ENCODE results near the gene DIAPH2.

Gene DIAPH2

DNA sequence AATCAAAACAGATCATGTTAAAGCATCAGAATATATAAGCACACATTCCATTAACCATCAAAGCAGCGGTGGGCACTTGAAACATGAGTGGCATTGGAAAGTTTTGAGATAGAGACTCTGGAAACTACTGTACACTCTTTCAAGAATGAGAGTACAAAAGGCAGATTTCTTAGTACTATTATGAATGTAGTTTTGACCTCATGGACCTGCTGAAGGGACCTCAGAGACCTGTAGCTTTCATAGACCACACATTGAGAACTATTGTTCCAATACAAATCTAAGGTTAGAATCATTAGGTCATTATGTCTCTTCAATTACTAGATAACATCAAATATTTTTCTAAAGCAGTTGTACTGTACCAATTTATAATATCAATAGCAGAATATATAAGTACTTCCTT is 482.7 kb downstream of the DIAPH2 start:
- DNase-seq (ENCODE audit: low read depth in 2 of 2): no peak

DNA sequence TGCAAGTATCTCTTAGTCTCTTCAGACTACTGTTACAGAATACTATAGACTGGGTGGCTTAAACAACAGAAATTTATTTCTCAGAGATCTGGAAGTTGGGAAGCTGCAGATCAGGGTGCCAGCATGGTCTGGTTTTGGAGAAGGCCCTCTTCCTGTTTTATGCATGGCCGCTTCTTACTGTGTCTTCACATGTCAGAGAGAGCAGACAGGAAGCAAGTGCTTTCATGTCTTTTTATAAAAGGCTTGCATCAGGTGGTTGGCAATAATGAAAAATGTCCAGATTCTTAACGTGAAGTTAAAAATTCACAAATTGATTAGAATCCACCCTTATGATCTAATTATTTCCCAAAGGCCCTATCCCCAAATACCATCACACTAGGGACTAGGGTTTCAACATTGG is 484.0 kb downstream of the DIAPH2 start:
- no peak for DNase-seq (ENCODE audit: low read depth in 2 of 2)

DNA sequence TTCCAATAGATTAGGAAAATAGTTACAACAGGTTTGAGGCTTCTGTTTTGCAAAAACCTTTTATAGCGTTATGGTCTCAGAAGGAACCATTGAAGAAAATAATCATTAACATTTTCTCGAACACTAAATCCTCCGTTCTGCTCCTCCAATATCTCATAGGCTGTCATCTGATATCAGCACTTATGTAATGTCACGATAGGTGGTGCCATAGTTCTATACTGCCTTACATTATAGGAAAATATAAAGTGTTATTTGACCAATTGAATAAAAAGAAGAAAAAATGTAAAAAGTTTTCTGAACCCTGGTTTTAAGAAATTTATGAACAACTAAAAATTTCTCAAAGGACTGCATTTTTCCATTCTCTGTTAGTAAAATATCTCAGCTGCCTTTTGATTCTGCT is 490.5 kb downstream of the DIAPH2 start:
- DNase-seq (ENCODE audit: low read depth in 2 of 2): no peak

DNA sequence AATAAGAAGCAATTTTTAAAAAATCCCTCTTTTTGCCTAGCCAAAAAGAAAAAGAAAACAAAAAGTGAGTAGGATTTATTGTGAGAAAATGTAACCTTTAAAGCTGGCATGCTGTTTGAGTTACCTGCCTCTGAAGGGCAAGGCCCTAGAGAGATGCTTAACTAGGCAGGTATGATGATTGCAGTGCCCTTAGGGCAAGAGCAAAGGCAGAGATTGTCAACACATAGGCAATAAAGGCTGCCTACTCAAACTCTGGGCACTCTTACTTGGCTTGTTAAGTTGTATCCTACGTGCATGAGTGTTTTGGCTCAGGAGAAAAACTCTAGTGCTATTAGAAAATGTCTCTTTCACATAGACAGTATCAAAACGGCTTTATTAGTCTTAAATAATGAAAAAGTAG is 505.0 kb downstream of the DIAPH2 start:
- no peak for DNase-seq (ENCODE audit: low read depth in 2 of 2)

DNA sequence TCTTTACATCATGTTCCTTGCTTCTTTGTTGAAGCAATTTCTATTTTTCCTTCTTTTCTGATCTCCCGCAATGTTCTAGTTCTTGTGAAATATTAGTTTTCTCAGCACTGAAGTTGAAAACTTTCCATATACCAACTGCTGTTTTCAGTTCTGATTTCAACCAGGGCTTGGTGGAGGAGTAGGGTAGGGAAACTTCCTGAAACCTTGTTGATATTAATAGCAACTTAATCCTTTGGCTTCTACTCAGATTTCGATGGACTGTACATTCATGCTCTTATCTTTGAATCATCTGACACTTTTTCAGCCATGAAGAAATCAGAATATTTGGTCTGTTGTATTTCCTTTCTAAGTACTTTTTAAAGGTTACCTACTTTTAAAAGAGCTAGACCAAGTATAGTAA is 514.9 kb downstream of the DIAPH2 start:
- DNase-seq (ENCODE audit: low read depth in 2 of 2): no peak

DNA sequence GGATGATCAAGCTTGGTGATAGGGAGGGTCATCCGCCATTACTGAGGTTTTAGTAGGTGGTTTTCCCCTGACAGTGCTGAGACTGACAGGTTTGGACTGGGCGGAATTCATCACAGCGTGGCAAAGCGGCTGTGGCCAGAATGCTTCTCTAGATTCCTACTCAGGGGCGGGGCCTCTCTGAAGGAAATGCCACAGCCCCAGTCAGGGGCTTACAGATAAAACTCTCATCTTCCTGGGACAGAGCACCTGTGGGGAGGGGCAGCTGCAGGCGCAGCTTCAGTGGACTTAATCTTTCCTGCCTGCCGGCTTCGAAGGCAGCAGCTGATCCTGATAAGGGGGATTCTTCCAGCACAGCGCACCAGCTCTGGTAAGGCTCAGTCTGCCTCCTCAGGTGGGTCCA is 515.8 kb downstream of the DIAPH2 start:
- no peak for DNase-seq (ENCODE audit: low read depth in 2 of 2)

DNA sequence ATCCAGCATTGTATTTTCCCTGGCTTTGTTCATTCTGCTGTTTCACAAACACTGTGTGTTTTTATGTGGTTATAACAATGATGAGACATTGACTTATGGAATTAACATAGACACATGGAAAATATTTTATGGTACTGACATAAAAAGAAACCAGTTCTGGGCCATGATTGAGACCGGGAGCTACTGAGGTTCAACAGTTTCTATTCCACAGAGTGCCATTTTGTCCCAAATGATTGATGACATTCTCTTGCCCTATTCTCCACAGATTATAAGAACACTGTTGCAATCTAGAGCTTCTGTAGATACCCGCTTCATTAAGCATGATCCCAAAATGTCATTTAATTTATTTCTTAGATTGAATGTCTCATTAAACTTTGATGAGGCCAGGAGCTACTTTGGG is 525.9 kb downstream of the DIAPH2 start:
- no peak for DNase-seq (ENCODE audit: low read depth in 2 of 2)

DNA sequence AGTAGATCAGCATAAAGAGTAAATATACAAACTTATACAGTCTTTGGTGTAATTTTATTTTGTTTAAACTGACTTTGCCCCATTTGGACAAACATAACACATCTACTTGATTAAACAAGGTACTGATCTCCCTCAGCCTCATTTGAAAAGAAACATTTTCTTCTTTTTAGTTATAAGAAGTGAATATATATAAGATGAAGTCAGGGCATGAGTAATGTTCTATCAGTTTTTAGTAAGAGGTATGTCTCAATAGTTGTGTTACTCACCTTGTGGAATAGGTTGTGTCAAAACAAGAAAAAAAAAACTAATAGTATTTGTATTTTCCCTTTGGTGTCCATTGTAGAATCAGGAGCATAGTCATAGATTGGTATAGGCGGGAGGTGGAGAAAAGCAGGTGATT is 526.4 kb downstream of the DIAPH2 start:
- no peak for DNase-seq (ENCODE audit: low read depth in 2 of 2)

DNA sequence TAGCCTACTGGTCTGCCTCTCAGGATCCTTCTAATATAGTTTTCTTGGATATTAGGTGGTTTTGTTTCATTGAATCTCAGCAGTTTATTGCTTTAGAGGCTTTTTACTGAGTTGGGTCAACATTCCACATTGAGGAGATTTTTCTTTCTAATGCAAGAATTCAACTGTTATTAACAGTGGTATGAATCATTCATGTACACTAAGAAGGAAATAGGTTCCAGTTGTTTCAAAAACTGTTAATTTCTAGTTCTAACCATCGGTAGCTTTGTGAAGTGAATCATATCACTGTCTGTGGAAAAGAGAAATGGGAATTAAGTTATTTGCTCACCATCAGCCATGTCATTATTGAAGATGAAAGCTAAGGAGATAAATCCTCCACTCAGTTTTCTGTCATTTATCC is 530.5 kb downstream of the DIAPH2 start:
- DNase-seq (ENCODE audit: low read depth in 2 of 2): peak; percentile 37 to 45

DNA sequence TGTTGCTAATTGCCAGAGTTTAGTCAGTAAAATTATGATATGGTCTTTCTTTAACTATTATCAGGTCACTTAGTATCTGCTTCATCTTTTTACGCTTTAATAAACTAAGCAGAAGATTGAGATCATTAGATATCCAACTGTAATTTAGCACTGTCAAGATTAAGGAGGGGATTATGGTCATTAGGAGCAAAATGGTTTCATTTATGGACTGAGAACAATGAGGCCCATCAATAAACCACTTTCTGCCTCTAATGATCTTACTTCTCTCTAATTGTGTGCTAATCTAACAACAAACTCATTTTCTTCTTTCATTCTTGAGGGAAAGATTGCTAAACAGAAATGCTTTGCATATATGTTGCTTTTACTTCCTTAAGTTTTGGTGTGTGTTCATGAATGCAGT is 539.5 kb downstream of the DIAPH2 start:
- DNase-seq (ENCODE audit: low read depth in 2 of 2): no peak

DNA sequence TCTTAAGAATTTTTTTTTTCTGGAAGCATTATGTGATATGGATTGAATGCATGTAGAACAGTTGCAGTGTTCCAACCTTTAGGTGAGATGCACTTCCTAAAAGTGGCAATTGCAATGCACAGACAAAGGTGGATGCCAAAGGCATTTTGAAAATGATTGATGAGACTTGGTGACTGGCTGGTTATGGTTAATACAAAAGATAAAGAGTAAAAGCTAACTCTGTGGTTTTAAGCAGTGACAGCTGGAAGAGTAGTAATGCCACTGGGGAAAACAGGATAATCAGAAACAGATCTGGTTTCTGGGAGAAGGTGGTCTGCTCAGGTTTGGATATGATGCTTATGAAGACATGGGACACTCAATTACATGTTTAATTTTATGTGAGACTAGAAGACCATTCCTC is 544.7 kb downstream of the DIAPH2 start:
- DNase-seq (ENCODE audit: low read depth in 2 of 2): no peak

DNA sequence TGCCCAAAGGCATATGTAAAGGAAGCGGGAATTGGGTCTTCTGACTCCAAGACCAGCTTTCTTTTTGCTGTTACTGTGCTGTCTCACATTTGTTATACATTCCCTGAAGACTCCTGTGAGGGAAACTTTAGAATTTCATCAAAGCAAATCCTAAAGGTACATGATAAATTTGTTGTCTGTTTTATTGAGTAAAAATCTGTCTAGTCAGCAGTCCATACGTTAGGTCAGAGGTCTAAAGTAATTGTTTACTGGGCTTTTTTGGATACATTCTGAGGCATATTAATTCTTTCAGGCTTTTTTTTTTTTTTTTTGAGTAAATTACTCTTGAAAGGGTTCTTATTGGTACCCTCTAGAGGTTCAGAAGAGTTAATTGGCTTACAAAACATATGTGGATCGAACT is 546.3 kb downstream of the DIAPH2 start:
- DNase-seq (ENCODE audit: low read depth in 2 of 2): no peak

DNA sequence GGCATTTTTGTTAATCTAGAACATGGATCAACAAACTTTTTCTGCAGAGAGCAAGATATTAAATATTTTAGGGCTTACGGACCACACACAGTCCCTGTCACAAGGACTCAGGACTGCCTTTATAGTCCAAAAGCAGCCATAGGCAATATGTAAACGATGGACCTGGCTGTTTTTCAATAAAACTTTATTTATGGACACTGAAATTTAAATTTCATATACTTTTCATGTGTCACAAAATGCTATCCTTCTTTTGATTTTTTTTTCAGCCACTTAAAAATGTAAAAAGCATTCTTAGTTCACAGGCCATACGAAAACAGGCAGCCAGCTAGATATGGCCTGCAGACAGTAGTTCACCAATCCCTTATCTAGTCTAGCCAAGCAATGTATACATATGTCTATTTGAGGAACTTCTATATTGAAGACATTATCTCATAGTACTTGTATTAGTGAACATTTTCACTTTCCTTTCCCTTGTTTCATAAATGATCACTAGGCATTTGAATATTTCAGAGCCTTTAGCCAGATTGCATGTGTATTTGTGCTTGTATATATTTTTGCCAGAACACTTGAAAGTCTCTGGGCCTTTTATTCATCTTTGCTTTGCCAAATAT is 549.9 kb downstream of the DIAPH2 start:
- no peak for DNase-seq (ENCODE audit: low read depth in 2 of 2)

DNA sequence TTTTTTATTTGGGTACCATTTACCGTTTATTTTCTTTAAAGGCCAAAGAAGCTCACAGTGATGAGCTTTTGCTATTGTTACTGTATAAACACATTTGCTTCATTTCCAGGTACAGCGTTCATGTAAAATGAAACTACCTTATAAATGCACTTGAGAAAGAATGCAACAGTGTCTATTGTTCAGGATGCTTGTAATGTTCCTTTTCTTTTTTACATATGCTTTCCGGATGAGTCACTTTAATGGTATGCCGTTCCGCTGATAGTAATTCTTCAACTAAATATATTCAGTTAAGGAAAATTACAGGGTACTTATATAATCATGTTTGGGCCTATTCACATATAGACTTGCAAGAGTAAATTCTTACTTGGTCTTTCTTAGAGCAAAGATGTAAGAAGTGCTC is 554.0 kb downstream of the DIAPH2 start:
- no peak for DNase-seq (ENCODE audit: low read depth in 2 of 2)

DNA sequence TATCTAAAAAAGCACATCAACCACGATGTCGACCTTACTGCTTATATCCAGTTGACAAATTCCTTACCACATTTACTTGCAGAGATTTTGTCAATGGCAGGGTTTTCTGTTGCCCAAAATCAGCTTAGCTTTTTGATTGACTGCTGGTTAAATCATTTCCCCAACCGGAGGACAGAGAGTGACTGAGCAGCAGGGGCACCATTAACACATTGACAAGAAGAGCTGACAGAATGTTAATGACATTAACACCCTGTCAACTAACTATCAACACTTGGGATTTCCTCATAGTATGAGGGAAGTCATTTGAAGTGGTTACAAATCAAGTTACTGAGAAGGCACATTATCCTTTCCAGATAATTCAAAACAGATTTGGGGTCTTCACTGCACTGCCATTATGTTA is 567.5 kb downstream of the DIAPH2 start:
- no peak for DNase-seq (ENCODE audit: low read depth in 2 of 2)

DNA sequence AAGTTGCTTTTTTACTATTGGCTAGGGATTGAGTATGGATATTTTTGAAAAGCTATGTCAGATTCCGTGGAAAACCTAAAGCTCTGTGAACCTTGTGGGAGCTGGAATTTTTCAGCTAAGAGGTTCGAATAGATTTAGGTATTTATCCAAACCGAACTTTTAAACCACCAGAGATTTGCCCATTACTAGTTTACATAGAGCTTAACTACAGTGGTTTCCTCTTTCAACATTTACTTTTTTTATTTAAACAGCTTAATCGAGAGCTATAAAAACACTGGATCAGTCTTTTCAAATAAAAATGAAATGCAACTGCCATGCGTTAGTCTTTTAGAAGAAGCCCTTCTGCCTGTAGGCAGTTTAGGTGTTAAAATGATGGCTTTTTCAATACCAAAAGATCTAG is 576.0 kb downstream of the DIAPH2 start:
- DNase-seq (ENCODE audit: low read depth in 2 of 2): no peak

DNA sequence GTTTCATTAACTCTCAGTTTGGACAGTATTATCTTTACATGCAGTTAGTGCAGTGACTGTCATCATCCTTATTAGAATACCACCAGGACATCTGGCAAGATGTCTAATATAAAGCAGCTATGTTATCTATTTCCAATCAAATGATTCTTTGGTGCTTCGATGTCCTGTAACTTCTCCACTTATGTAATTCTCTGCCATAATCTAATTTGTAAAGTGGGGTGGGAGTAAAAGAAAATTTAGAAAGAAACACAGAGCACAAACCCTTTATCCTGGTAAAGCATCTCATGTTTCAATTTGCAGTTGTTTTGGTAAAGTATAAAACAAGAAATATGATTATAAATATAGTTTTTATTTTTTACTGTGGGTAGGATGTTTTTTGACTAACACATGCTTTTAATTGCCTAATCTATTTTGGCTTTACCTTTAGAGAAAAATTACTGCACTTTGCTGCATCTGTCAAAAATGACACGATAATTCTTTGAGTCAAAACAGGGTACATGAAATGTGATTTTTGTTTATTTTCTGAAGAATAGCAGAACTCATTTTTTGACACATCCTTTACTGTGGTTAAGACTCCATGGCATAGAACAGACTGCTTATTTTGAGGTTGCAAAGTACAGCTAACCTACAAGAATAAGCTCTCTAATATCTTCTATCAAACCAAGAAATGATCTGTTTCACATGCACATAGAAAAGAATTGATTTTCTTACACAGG is 581.9 kb downstream of the DIAPH2 start:
- DNase-seq (ENCODE audit: low read depth in 2 of 2): no peak

DNA sequence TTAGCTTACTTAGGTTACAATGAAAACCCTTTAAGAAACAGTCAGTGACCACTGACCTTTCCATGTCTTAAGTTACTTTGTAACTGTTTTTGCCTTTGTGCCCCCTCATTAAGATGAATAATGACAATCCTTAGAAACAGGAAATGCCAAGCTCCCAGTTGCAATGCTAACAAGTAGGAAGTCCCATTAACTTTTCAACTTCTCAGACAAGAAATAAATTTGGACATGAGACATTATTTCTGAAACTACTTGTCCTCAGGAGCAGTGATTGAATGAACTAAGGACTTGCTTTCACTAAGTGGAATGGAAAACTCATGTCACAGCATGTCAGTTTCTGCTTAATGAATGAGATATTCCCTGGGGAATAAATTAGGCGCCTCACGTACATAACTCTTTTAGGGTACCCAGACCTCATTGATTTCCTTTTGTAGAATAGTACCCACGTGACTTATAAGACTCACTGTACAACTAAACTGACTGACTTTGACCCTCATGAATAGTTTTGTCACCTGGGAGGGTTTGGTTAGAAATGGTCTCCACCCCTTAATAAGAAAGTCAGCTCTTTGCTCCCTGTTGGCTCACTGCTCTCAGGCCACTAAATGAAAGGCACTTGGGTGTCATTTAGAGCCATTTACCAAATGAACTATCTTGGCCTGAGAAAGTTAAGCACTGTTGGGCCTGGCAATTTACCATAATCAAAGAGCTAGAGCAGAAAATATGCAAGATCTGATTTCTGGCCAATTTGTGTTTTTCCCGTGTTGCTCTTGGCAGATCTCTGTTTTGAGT is 582.9 kb downstream of the DIAPH2 start:
- DNase-seq (ENCODE audit: low read depth in 2 of 2): no peak

DNA sequence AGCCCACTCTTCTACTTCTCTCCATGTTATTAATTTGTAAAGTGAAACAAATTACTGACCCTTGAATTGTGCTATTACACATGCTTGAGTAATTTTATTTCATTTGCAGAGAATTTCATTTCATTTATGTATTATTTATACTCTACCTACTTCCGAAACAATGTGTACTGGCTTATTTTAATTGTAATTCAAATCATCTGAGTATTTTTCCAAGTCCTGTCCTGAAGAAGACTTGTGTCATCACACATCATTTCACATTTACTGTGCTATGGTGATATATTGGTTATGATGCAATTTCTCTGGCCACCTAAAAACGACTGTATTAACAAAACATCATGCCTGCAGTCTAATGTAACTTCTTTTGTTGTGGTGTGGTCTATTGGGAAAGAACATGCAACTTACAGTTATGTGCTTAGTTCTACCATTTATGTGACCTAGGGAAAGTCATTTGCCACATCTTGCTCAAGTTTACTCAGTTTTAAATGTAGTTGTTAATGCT is 583.6 kb downstream of the DIAPH2 start:
- DNase-seq (ENCODE audit: low read depth in 2 of 2): no peak

DNA sequence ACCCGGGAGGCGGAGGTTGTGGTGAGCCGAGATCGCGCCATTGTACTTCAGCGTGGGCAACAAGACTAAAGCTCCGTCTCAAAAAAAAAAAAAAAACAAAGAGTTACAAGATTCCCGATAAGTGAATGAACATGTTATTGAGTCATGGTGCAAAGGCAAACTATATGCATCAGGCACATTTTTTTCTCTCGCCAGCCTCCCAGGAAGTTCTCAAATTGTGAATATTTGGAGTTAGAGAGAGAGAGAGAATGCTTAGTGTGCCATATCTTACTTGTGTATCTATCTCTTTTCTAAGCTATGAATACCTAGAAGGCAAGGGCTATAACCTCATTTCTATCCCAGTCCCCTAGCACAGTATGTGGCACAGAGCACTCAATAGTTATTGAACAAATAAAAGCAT is 599.9 kb downstream of the DIAPH2 start:
- no peak for DNase-seq (ENCODE audit: low read depth in 2 of 2)

DNA sequence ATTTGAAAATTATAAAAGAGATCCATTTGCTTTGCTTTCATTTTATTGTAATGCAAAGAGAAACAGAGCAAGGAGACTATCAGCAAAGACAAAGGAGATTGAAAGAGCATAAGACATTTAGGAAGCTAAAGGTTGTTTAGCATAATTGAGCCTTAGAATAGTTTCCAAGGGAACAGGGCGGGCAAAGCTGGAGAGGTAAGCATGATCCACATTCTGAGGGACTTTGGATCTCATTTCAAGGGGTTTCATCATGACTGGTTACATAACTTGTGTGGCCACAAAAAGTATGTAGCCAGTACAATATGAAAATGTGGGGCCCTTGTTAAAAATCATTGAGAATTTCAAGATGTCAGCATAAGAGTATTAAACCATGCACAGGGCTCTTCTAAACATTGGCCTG is 605.6 kb downstream of the DIAPH2 start:
- no peak for DNase-seq (ENCODE audit: low read depth in 2 of 2)

DNA sequence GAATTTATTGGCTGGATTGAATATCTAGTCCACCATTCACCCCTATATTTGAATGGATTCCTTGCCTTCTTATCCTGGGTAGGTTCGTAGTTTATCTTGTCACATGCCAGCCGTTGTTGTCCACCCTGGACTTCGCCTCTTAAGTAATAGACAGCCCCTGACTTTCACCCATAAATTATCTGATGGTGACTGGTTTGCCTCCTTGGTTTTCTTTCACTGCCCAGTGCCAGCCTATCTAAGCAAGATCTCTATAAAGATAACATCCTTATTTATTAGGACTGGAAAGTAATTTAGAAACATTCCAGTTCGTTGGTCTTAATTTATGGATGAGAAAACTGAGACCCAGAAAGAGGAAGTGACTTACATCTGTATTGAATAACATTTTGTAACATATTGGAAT is 609.4 kb downstream of the DIAPH2 start:
- no peak for DNase-seq (ENCODE audit: low read depth in 2 of 2)

DNA sequence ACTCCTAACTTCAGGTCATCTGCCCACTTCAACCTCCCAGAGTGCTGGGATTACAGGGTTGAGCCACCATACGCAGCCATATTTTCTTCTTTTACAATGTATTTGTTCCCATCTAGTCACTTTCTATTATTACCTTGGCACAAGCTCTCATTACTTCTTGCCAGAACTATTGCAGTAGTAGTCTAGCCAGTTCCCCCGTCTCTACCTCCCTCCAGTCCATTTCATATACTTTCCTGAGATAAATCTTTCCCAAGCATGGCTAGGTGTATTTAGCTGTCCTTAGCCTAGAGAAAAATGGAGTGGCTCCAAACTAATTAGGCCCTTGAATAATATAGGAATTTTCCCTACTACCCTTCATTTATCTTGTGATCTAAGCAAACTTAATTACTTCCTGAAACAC is 611.3 kb downstream of the DIAPH2 start:
- no peak for DNase-seq (ENCODE audit: low read depth in 2 of 2)
